Measurements from ENCODE around the gene FARP1.
A peak's percentile ranks its signal among the peaks of the same experiment; 100 is the strongest.

The FARP1 gene

DNA sequence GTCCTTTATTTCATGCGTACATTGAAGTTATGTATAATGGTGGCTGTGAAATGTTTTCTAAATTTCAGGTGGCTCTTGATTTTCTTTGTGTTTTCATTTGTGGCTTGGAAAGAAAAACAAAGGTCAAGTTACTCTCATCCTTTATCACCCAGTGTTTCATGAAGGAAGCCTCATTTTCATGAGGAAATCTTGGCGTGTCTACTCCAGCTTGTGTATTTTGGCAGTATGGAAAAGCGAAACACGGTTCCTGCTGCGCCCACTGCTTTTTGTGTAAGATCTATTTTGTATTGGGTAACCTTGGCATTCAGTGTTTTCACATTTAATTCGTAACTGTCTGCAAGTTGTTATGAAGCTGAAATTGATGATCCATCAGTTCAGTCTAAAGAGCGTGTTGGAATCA is 181.2 kb downstream of the FARP1 start (continued):
- peak; percentile 42 for TF ChIP-seq ZIC2 (tag by site-specific recombination; IDR thresholded peaks at IDR 0.05)
- no peak for TF ChIP-seq ZNF530 (tag by site-specific recombination; IDR thresholded peaks at IDR 0.05; ENCODE audit: low read depth)
- TF ChIP-seq, protein P1, sequence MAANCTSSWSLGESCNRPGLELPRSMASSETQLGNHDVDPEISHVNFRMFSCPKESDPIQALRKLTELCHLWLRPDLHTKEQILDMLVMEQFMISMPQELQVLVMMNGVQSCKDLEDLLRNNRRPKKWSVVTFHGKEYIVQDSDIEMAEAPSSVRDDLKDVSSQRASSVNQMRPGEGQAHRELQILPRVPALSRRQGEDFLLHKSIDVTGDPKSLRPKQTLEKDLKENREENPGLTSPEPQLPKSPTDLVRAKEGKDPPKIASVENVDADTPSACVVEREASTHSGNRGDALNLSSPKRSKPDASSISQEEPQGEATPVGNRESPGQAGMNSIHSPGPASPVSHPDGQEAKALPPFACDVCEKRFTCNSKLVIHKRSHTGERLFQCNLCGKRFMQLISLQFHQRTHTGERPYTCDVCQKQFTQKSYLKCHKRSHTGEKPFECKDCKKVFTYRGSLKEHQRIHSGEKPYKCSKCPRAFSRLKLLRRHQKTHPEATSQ (tag by site-specific recombination; IDR thresholded peaks at IDR 0.05) = no peak
- TF ChIP-seq ZNF571 (tag by site-specific recombination; IDR thresholded peaks at IDR 0.05) = no peak
- TF ChIP-seq ZBTB48 (tag by site-specific recombination; IDR thresholded peaks at IDR 0.05) = no peak
- TF ChIP-seq, protein P2, sequence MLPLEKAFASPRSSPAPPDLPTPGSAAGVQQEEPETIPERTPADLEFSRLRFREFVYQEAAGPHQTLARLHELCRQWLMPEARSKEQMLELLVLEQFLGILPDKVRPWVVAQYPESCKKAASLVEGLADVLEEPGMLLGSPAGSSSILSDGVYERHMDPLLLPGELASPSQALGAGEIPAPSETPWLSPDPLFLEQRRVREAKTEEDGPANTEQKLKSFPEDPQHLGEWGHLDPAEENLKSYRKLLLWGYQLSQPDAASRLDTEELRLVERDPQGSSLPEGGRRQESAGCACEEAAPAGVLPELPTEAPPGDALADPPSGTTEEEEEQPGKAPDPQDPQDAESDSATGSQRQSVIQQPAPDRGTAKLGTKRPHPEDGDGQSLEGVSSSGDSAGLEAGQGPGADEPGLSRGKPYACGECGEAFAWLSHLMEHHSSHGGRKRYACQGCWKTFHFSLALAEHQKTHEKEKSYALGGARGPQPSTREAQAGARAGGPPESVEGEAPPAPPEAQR (tag by site-specific recombination; IDR thresholded peaks at IDR 0.05) = no peak
- TF ChIP-seq, protein P3, sequence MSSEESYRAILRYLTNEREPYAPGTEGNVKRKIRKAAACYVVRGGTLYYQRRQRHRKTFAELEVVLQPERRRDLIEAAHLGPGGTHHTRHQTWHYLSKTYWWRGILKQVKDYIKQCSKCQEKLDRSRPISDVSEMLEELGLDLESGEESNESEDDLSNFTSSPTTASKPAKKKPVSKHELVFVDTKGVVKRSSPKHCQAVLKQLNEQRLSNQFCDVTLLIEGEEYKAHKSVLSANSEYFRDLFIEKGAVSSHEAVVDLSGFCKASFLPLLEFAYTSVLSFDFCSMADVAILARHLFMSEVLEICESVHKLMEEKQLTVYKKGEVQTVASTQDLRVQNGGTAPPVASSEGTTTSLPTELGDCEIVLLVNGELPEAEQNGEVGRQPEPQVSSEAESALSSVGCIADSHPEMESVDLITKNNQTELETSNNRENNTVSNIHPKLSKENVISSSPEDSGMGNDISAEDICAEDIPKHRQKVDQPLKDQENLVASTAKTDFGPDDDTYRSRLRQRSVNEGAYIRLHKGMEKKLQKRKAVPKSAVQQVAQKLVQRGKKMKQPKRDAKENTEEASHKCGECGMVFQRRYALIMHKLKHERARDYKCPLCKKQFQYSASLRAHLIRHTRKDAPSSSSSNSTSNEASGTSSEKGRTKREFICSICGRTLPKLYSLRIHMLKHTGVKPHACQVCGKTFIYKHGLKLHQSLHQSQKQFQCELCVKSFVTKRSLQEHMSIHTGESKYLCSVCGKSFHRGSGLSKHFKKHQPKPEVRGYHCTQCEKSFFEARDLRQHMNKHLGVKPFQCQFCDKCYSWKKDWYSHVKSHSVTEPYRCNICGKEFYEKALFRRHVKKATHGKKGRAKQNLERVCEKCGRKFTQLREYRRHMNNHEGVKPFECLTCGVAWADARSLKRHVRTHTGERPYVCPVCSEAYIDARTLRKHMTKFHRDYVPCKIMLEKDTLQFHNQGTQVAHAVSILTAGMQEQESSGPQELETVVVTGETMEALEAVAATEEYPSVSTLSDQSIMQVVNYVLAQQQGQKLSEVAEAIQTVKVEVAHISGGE (tag by site-specific recombination; conservative IDR thresholded peaks at IDR 0.05; ENCODE audit: low read depth) = no peak
- no peak for TF ChIP-seq KLF10 (tag by site-specific recombination; IDR thresholded peaks at IDR 0.05)
- no peak for TF ChIP-seq BCL11A (tag by site-specific recombination; IDR thresholded peaks at IDR 0.05; ENCODE audit: low read depth)
- TF ChIP-seq ZBTB21 (tag by site-specific recombination; IDR thresholded peaks at IDR 0.05) = no peak
- 0 out of 2 replicates have a peak, but pooled peaks have one; percentile 51 for TF ChIP-seq ZNF24 (tag by site-specific recombination; IDR thresholded peaks at IDR 0.05)
- no peak for TF ChIP-seq ZNF132 (tag by site-specific recombination; IDR thresholded peaks at IDR 0.05; ENCODE audit: borderline replicate concordance)
- TF ChIP-seq ZNF311 (tag by site-specific recombination; IDR thresholded peaks at IDR 0.05; ENCODE audit: borderline replicate concordance) = no peak
- TF ChIP-seq ZNF544 (tag by site-specific recombination; IDR thresholded peaks at IDR 0.05) = no peak
- no peak for TF ChIP-seq ZNF335 (tag by site-specific recombination; conservative IDR thresholded peaks at IDR 0.05)
- TF ChIP-seq ZNF423 (tag by site-specific recombination; IDR thresholded peaks at IDR 0.05) = no peak
- TF ChIP-seq ZNF146 (tag by site-specific recombination; IDR thresholded peaks at IDR 0.05) = no peak
- no peak for TF ChIP-seq ZNF350 (tag by site-specific recombination; IDR thresholded peaks at IDR 0.05)
- TF ChIP-seq ZNF510 (tag by site-specific recombination; IDR thresholded peaks at IDR 0.05; ENCODE audit: insufficient replicate concordance) = no peak
- TF ChIP-seq, protein P4, sequence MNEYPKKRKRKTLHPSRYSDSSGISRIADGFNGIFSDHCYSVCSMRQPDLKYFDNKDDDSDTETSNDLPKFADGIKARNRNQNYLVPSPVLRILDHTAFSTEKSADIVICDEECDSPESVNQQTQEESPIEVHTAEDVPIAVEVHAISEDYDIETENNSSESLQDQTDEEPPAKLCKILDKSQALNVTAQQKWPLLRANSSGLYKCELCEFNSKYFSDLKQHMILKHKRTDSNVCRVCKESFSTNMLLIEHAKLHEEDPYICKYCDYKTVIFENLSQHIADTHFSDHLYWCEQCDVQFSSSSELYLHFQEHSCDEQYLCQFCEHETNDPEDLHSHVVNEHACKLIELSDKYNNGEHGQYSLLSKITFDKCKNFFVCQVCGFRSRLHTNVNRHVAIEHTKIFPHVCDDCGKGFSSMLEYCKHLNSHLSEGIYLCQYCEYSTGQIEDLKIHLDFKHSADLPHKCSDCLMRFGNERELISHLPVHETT (tag by site-specific recombination; IDR thresholded peaks at IDR 0.05) = no peak
- no peak for TF ChIP-seq ZNF529 (tag by site-specific recombination; IDR thresholded peaks at IDR 0.05; ENCODE audit: insufficient replicate concordance)
- TF ChIP-seq, protein P5, sequence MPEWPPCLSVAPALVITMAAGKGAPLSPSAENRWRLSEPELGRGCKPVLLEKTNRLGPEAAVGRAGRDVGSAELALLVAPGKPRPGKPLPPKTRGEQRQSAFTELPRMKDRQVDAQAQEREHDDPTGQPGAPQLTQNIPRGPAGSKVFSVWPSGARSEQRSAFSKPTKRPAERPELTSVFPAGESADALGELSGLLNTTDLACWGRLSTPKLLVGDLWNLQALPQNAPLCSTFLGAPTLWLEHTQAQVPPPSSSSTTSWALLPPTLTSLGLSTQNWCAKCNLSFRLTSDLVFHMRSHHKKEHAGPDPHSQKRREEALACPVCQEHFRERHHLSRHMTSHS (tag by site-specific recombination; IDR thresholded peaks at IDR 0.05) = no peak
- TF ChIP-seq ZNF19 (tag by site-specific recombination; IDR thresholded peaks at IDR 0.05; ENCODE audit: low read depth) = no peak
- TF ChIP-seq, protein P6, sequence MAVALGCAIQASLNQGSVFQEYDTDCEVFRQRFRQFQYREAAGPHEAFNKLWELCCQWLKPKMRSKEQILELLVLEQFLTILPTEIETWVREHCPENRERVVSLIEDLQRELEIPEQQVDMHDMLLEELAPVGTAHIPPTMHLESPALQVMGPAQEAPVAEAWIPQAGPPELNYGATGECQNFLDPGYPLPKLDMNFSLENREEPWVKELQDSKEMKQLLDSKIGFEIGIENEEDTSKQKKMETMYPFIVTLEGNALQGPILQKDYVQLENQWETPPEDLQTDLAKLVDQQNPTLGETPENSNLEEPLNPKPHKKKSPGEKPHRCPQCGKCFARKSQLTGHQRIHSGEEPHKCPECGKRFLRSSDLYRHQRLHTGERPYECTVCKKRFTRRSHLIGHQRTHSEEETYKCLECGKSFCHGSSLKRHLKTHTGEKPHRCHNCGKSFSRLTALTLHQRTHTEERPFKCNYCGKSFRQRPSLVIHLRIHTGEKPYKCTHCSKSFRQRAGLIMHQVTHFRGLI (tag by site-specific recombination; IDR thresholded peaks at IDR 0.05) = 0 out of 2 replicates have a peak, but pooled peaks have one; percentile 25
- TF ChIP-seq ZNF560 (tag by site-specific recombination; IDR thresholded peaks at IDR 0.05; ENCODE audit: borderline replicate concordance) = no peak
- TF ChIP-seq ZNF404 (tag by site-specific recombination; IDR thresholded peaks at IDR 0.05) = no peak
- TF ChIP-seq ZNF16 (tag by site-specific recombination; IDR thresholded peaks at IDR 0.05; ENCODE audit: low read depth) = no peak
- TF ChIP-seq ZSCAN30 (tag by site-specific recombination; IDR thresholded peaks at IDR 0.05) = 0 out of 2 replicates have a peak, but pooled peaks have one; percentile 54
- no peak for TF ChIP-seq ZNF791 (tag by site-specific recombination; IDR thresholded peaks at IDR 0.05)
- TF ChIP-seq FEZF1 (tag by site-specific recombination; IDR thresholded peaks at IDR 0.05) = peak; percentile 85
